OCI-LY1 (cell line): ENCODE measurements around the gene TNS4.

Experiments used
- EZH2 ChIP-seq: fragments of 200-600 bp; sonication (generic), shearing (Covaris generic); IDR thresholded peaks from 2 replicates; pipeline ENCODE4 v1.8.0; 2017; ENCODE audit warnings: borderline replicate concordance, mixed run types, mild to moderate bottlenecking, antibody characterized with exemption, low read length, moderate library complexity, mixed read lengths
- TF ChIP-seq, protein P1 (sequence below): fragments of 200-600 bp; sonication (generic), shearing (Covaris generic); IDR thresholded peaks from 2 replicates; pipeline ENCODE4 v1.5.1; 2017; ENCODE audit warnings: mild to moderate bottlenecking, antibody characterized with exemption, low read length, moderate library complexity, mixed read lengths

DNA sequence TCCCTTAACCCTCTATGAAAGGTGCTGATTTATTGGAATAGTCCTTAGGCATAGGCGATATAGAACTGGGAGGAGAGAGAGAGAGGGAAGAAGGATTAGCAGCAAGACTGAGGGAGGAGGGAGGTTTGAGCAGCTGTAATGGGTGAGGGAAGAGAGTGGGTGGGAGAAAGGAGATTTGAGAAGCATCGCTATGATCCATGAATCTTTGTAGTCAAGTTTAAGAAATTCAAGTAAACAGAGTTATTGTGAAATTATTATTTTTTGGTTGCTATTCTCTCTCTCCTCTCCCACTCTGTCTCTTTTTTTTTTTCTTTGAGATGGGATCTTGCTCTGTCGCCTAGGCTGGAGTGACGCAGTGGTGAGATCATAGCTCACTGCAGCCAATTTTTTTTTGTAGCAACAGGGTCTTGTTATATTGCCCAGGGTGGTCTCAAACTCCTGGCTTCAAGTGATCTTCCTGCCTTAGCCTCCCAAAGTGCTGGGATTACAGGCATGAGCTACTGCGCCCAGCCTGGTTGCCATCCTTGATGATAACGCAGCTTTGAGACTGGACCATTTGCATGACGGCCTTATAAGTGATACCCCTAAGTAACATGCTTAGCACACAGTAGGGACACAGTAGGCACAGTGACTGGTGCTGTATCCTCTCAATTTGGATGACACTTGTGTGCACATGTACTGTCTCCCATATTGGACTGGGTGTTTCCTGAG, 21.0 kb upstream of the TNS4 start:
- TF ChIP-seq, protein P1, sequence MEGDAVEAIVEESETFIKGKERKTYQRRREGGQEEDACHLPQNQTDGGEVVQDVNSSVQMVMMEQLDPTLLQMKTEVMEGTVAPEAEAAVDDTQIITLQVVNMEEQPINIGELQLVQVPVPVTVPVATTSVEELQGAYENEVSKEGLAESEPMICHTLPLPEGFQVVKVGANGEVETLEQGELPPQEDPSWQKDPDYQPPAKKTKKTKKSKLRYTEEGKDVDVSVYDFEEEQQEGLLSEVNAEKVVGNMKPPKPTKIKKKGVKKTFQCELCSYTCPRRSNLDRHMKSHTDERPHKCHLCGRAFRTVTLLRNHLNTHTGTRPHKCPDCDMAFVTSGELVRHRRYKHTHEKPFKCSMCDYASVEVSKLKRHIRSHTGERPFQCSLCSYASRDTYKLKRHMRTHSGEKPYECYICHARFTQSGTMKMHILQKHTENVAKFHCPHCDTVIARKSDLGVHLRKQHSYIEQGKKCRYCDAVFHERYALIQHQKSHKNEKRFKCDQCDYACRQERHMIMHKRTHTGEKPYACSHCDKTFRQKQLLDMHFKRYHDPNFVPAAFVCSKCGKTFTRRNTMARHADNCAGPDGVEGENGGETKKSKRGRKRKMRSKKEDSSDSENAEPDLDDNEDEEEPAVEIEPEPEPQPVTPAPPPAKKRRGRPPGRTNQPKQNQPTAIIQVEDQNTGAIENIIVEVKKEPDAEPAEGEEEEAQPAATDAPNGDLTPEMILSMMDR: no peak
- no peak for TF ChIP-seq EZH2
